ENCODE results near the gene LMAN2L.

- TF ChIP-seq, protein P1, sequence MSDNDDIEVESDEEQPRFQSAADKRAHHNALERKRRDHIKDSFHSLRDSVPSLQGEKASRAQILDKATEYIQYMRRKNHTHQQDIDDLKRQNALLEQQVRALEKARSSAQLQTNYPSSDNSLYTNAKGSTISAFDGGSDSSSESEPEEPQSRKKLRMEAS (IDR thresholded peaks at IDR 0.05; ENCODE audit: low read depth, low read length) = no peak
- TF ChIP-seq, protein P2, sequence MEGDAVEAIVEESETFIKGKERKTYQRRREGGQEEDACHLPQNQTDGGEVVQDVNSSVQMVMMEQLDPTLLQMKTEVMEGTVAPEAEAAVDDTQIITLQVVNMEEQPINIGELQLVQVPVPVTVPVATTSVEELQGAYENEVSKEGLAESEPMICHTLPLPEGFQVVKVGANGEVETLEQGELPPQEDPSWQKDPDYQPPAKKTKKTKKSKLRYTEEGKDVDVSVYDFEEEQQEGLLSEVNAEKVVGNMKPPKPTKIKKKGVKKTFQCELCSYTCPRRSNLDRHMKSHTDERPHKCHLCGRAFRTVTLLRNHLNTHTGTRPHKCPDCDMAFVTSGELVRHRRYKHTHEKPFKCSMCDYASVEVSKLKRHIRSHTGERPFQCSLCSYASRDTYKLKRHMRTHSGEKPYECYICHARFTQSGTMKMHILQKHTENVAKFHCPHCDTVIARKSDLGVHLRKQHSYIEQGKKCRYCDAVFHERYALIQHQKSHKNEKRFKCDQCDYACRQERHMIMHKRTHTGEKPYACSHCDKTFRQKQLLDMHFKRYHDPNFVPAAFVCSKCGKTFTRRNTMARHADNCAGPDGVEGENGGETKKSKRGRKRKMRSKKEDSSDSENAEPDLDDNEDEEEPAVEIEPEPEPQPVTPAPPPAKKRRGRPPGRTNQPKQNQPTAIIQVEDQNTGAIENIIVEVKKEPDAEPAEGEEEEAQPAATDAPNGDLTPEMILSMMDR (IDR thresholded peaks at IDR 0.05; ENCODE audit: low read depth, low read length) = no peak
- no peak for TF ChIP-seq POLR2A (IDR thresholded peaks at IDR 0.05; ENCODE audit: extremely low read depth, insufficient read length)
Observed at GRCh38 chr2:96669539-96670215, 70.2 kb downstream of the LMAN2L start.
